GM19023 (cell line): ENCODE data around the gene SYNPO2L.
A peak's percentile ranks its signal among the peaks of the same experiment; 100 is the strongest.
"Not testable (repeated sequence)": the region's sequence is repeated elsewhere in the genome, so short reads cannot be mapped to it uniquely, and the experiment has no call there.

Source experiments
- ATAC-seq: cut with Tn5 transposase; IDR thresholded peaks from one replicate; pipeline ENCODE4 v1.9.1; 2021; ENCODE audit warnings: mild to moderate bottlenecking, moderate library complexity; ENCODE audit not compliant: unreplicated experiment

Gene SYNPO2L

GRCh38 chr10:73625004-73625883 lies 30.6 kb downstream of the SYNPO2L start:
- ATAC-seq: peak; percentile 49

GRCh38 chr10:73623056-73623455 lies 32.8 kb downstream of the SYNPO2L start:
- ATAC-seq: no peak

- ATAC-seq: not testable (repeated sequence)
These were observed 34.9 kb downstream of the SYNPO2L start for GRCh38 chr10:73620974-73621373.

GRCh38 chr10:73617143-73617542 lies 38.7 kb downstream of the SYNPO2L start:
- not testable (repeated sequence) for ATAC-seq

- ATAC-seq: no peak
These were observed 41.1 kb downstream of the SYNPO2L start for GRCh38 chr10:73614720-73615119.

- ATAC-seq: no peak
These were observed 46.7 kb downstream of the SYNPO2L start for GRCh38 chr10:73609116-73609515.

- no peak for ATAC-seq
These were observed 54.3 kb downstream of the SYNPO2L start for GRCh38 chr10:73601486-73601921.

GRCh38 chr10:73597346-73597745 lies 58.5 kb downstream of the SYNPO2L start:
- ATAC-seq: no peak
